ENCODE results near the gene ASAP2.

The ASAP2 gene

DNA sequence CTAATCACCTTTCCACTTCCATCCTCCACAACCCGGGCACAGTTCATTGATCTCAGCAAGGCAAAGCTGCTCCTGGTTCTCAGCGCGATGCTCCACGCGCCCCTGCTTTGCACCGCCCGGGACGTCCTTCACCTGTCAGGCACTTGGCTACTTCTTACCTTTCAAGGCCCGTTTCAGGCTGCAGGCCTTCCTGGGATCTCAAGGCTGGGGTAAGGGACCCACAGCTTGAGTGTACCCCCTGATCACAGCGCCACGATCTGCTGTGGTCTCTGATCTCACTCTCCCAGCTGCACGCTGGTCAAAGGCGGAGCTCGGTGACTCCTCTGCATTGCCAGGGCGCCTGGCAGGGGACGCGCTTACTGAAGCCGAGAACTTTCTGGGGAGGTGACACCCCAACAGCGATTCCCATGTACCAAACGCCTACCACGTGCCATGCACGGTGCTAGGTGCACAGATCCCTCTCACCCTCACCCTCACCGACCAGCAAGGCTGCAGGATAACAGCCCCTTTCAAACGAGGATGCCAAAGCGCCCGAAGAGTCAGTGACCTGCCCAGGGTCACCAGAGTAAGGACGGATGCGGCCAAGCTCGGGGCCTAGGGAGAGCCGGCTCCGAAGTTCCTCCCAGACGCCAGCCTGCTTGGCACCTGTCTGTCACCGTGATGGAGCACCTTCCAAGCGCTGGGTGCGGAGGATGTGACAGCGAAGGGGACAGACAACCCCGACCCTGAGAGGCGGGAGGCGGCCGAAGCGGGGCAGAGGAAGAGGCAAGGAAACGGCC lies 215.9 kb downstream of the ASAP2 start:
- H3K4me3 ChIP-seq (ENCODE audit: low read depth, low read length): peak overlapping the region; percentile 96
- DNase-seq: no peak
- in situ Hi-C loops (cut with HindIII; ENCODE audit: low pct_ligation_motif_present, low sequenced_read_pairs): no loop called here

DNA sequence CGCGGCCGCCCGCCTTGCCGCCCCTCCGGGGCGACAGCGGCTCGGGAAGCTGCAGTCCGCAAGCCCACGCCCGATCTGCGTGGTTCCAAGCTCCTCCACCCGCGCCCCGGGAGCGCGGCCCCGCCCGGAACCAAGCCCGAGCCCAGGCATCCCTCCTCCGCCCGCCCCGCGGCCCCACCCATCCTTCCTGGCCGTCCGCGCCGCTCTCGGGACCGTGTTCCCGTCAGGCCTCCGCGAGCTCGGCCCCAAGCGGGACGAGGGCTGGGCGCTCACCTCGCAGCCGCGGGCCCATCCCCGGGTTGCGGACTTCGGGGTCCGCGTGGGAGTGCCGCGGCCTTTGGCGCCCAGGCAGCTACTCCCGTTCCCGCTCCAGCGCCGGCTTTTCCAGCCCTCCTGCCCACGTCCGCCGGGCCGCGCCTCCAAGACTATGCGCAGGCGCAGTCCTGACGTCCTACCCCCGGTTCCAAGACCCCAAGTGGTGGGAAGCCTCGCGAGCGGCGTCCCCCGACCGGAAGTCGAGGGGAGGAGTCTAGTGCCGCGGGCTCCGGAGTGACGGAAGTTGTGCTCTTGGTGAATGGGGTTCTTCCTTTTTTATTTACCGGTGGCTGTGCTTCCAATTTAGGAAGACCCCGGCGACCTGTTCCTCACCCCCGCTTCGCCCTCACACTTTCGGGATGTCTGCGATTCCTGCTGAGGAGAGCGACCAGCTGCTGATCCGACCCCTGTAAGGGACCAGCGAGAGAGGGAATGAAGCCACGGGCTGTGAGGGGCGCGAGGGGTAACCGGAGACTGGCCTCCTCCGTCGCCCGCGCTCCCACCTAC lies 216.7 kb downstream of the ASAP2 start, which contains the start of the genes CPSF3 and ITGB1BP1:
Gene CPSF3 (plus strand): TSS at position 555 of the 822 bp plus-strand sequence. CDS start 120 bp downstream, at position 675.
Gene ITGB1BP1 (minus strand): TSS at position 429 of the 822 bp plus-strand sequence. CDS start 4,831 bp downstream, outside the sequence.
- in situ Hi-C loops (cut with HindIII; ENCODE audit: low pct_ligation_motif_present, low sequenced_read_pairs): no loop called here
- Histone ChIP-seq H3K27ac (peak within 1 kb of the TSS; percentile 75), H3K4me3 (ENCODE audit: low read depth, low read length) (peak within 1 kb of the TSS; percentile 96), H3K36me3 (replicated peaks) (no peaks in the 10 kb centered on the region), H3K27me3 (replicated peaks) (no peaks in the 10 kb centered on the region)
- peak; percentile 93 for DNase-seq
- TF ChIP-seq, protein P1, sequence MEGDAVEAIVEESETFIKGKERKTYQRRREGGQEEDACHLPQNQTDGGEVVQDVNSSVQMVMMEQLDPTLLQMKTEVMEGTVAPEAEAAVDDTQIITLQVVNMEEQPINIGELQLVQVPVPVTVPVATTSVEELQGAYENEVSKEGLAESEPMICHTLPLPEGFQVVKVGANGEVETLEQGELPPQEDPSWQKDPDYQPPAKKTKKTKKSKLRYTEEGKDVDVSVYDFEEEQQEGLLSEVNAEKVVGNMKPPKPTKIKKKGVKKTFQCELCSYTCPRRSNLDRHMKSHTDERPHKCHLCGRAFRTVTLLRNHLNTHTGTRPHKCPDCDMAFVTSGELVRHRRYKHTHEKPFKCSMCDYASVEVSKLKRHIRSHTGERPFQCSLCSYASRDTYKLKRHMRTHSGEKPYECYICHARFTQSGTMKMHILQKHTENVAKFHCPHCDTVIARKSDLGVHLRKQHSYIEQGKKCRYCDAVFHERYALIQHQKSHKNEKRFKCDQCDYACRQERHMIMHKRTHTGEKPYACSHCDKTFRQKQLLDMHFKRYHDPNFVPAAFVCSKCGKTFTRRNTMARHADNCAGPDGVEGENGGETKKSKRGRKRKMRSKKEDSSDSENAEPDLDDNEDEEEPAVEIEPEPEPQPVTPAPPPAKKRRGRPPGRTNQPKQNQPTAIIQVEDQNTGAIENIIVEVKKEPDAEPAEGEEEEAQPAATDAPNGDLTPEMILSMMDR (IDR thresholded peaks at IDR 0.05; ENCODE audit: low read depth, low read length, missing control alignments): no peak

More for the DNA sequence above, 215.9 kb downstream of the ASAP2 start:
- H3K36me3 ChIP-seq (replicated peaks): no peaks in the 10 kb centered on the region
- peak overlapping the region; percentile 75 for H3K27ac ChIP-seq
- no peaks in the 10 kb centered on the region for H3K27me3 ChIP-seq (replicated peaks)
- TF ChIP-seq, protein P1 (IDR thresholded peaks at IDR 0.05; ENCODE audit: low read depth, low read length, missing control alignments): peak; percentile 2

DNA sequence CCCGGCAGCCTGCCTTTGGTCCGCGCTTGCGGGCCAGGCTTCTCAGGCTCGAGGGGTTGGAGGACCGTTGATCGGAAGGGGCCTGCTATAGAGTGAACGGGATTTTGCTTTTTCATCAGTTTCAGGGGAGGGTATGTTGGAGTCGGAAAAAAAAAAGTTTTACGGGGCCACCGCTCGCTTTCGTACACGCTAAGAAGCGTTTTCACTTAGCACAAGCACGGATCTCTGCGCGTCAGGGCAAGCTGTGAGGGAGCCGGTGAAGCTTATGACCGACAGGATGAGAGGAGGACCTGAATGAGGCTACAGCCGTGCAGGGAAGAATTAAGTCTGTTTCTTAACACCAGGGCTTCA lies 217.3 kb downstream of the ASAP2 start:
- Histone ChIP-seq H3K36me3 (replicated peaks) (no peaks in the 10 kb centered on the region), H3K27ac (peak overlapping the region; percentile 75), H3K27me3 (replicated peaks) (no peaks in the 10 kb centered on the region), H3K4me3 (ENCODE audit: low read depth, low read length) (peak overlapping the region; percentile 96)
- TF ChIP-seq, protein P1 (IDR thresholded peaks at IDR 0.05; ENCODE audit: low read depth, low read length, missing control alignments): no peak
- in situ Hi-C loops (cut with HindIII; ENCODE audit: low pct_ligation_motif_present, low sequenced_read_pairs): no loop called here
- DNase-seq: no peak

DNA sequence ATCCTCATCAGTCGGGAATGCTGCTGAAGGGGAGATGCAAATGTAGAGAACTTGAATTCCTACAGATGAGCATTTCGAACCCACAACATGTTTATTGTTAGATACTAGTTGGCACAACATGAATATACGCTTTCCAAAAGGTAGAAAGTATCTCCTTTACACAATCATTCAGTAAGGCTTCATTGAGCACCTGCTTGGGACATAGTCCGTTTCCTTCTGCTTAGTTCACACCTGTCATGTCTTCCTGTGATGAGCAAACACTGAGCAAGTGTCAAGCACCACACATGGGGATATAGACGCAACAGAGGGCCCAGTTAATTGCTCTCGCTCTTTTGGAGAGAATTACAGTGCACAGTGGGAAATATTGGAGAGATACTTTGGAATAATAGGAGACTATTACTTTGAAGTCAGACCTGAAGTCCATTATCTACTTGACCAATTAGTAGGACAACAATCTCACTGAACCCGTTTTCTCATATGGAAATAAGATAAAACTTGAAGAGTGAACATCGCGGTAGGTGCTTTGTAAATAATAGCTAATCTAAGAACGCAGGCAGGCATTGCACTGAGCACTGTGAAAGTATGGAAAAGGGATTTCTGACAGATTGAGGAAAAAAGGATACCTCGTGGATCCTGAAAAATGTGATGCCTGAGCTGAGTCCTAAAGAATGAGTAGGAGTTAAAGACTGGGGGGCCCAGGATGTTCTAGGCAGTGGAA lies 218.0 kb downstream of the ASAP2 start:
- Histone ChIP-seq H3K27ac (no peak overlapping the region), H3K4me3 (ENCODE audit: low read depth, low read length) (peak overlapping the region; percentile 96), H3K36me3 (replicated peaks) (no peaks in the 10 kb centered on the region), H3K27me3 (replicated peaks) (no peaks in the 10 kb centered on the region)
- TF ChIP-seq, protein P1 (IDR thresholded peaks at IDR 0.05; ENCODE audit: low read depth, low read length, missing control alignments): no peak
- in situ Hi-C loops (cut with HindIII; ENCODE audit: low pct_ligation_motif_present, low sequenced_read_pairs): no loop called here
- DNase-seq: no peak

DNA sequence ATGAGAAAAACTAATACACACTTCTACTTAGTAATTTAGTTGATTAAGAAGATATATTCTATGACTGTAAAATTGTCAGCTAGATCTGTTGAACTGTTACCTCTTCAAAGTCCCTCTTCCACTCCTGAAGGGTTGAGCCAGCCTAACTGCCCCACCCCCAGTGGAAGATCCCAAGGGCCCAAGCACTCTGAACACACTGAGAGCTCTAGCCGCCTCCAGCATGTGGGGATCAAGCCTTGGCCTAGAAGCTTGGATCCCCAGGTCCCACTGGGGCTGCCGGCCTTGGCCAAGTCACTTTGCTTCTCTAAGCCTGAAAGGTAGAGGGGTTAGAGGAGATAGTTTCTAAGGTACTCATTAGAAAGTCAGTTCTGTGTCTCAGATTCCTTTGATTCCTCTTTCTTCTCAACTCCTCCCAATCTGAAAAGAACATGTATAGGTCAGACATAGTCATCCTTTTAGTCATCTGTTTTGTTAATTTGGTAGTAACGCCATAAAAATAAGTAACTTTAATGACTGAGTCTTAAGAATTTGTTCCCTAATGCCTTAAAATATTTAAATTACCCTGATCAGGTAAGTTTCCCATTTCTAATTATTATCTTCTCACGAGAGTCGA lies 222.5 kb downstream of the ASAP2 start:
- DNase-seq: no peak
- in situ Hi-C loops (cut with HindIII; ENCODE audit: low pct_ligation_motif_present, low sequenced_read_pairs): no loop called here
- TF ChIP-seq, protein P1 (IDR thresholded peaks at IDR 0.05; ENCODE audit: low read depth, low read length, missing control alignments): no peak
- no peak overlapping the region for H3K27ac ChIP-seq
- no peaks in the 10 kb centered on the region for H3K27me3 ChIP-seq (replicated peaks)
- H3K4me3 ChIP-seq (ENCODE audit: low read depth, low read length): no peak overlapping the region
- H3K36me3 ChIP-seq (replicated peaks): peaks cover 15% of the 10 kb centered on the region

Measured in brain microvascular endothelial cell (primary cell).